A673 (cell line): ENCODE data around the gene UMODL1. TPM values are rescaled to one million over a fixed set of nuclear protein-coding genes. Genes with fewer than 3 reads are reported as not detected.

Experiments
- BruUV-seq: library from RNA; stranded (reverse); fragments of 400-500 nt; replicated peaks from 2 replicates; lab custom pipeline; 2021; lab: Mats Ljungman, UMichigan
- CTCF ChIA-PET: fragments of 300-600 bp; sonication (Branson Sonifier 250); formaldehyde crosslinking; loops from one replicate; lab custom pipeline; 2022; ENCODE audit warnings: antibody characterized with exemption; lab: Charles Lee
- POLR2A ChIA-PET: fragments of 300-600 bp; sonication (Branson Sonifier 250); formaldehyde crosslinking; loops from one replicate; lab custom pipeline; 2022; ENCODE audit warnings: antibody characterized with exemption; ENCODE audit not compliant: low non-redundant PET; lab: Charles Lee
- DNase-seq: peaks from one replicate; pipeline ENCODE4 v3.0.0-alpha.2; 2015; ENCODE audit warnings: low spot score
- H3K27ac ChIP-seq: fragments of 200-600 bp; sonication (generic); 2 replicates; pipeline ENCODE4 v1.5.1; 2016; ENCODE audit warnings: mixed run types, low read depth, mild to moderate bottlenecking, mixed read lengths, antibody characterized with exemption, low read length; ENCODE audit not compliant: poor library complexity, severe bottlenecking
- H3K27me3 ChIP-seq: fragments of 200-600 bp; sonication (generic); replicated peaks from 2 replicates; pipeline ENCODE4 v1.6.1; 2017; ENCODE audit warnings: mixed run types, low read depth, mild to moderate bottlenecking, mixed read lengths, antibody characterized with exemption, low read length; ENCODE audit not compliant: insufficient read depth, poor library complexity
- H3K36me3 ChIP-seq: fragments of 200-600 bp; sonication (generic); 2 replicates; pipeline ENCODE4 v1.6.1; 2016; ENCODE audit warnings: mixed run types, mild to moderate bottlenecking, mixed read lengths, antibody characterized with exemption, low read length; ENCODE audit not compliant: insufficient read depth, poor library complexity, severe bottlenecking
- H3K4me1 ChIP-seq: fragments of 200-600 bp; sonication (generic); 2 replicates; pipeline ENCODE4 v1.6.1; 2017; ENCODE audit warnings: mixed run types, mild to moderate bottlenecking, mixed read lengths, antibody characterized with exemption, low read length; ENCODE audit not compliant: insufficient read depth, poor library complexity, severe bottlenecking
- H3K4me3 ChIP-seq: fragments of 200-600 bp; sonication (generic); 2 replicates; pipeline ENCODE4 v1.5.1; 2016; ENCODE audit warnings: low read depth, mixed run types, mild to moderate bottlenecking, mixed read lengths, low read length; ENCODE audit not compliant: poor library complexity, severe bottlenecking
- H3K9me3 ChIP-seq: fragments of 200-600 bp; sonication (generic); 2 replicates; pipeline ENCODE4 v1.6.1; 2016; ENCODE audit warnings: mixed run types, low read depth, mild to moderate bottlenecking, mixed read lengths, antibody characterized with exemption, low read length; ENCODE audit not compliant: poor library complexity, severe bottlenecking
- CTCF ChIP-seq: fragments of 300-800, 200-600 bp; sonication (generic); conservative IDR thresholded peaks from 2 replicates; pipeline ENCODE4 v1.5.1; 2017; ENCODE audit warnings: low read depth, mild to moderate bottlenecking, antibody characterized with exemption, low read length, moderate library complexity, mixed read lengths
- EZH2 ChIP-seq: fragments of 200-600 bp; sonication (generic); IDR thresholded peaks from 2 replicates; pipeline ENCODE4 v1.6.1; 2017; ENCODE audit warnings: borderline replicate concordance, low read depth, mild to moderate bottlenecking, mixed read lengths, antibody characterized with exemption, low read length; ENCODE audit not compliant: poor library complexity, severe bottlenecking
- intact Hi-C: fragments of 100-400 bp; cut with micrococcal nuclease; formaldehyde crosslinking; loops from one replicate; pipeline ENCODE4 v1.10.0; 2022; ENCODE audit not compliant: unreplicated experiment
- total RNA-seq: library from RNA; stranded (reverse); gene quantifications from 2 replicates; pipeline ENCODE4 v1.2.3, GENCODE V29; 2021

Gene UMODL1
- total RNA-seq, 1 experiment from 2014 or later = not detected

GRCh38 chr21:42183374-42184266 is 112.5 kb downstream of the UMODL1 start:
- no peaks in the 10 kb centered on the region for H3K4me1 ChIP-seq
- no peak overlapping the region for H3K27ac ChIP-seq
- DNase-seq = no peak
- TF ChIP-seq CTCF (no peak), EZH2 (no peak)
- H3K4me3 ChIP-seq = no peak overlapping the region
- ChIA-PET CTCF (no interaction called here), POLR2A (no interaction called here)
- intact Hi-C loops = no loop called here
- H3K36me3 ChIP-seq = no peaks in the 10 kb centered on the region
- no TSS peak for BruUV-seq
- H3K9me3 ChIP-seq = no peaks in the 10 kb centered on the region
- H3K27me3 ChIP-seq = no peaks in the 10 kb centered on the region

- ChIA-PET CTCF (no interaction called here), POLR2A (no interaction called here)
- Histone ChIP-seq H3K4me3 (no peak overlapping the region), H3K9me3 (no peaks in the 10 kb centered on the region), H3K4me1 (no peaks in the 10 kb centered on the region), H3K36me3 (no peaks in the 10 kb centered on the region), H3K27me3 (no peaks in the 10 kb centered on the region), H3K27ac (no peak overlapping the region)
- no TSS peak for BruUV-seq
- no peak for DNase-seq
- intact Hi-C loops = no loop called here
- no peak for TF ChIP-seq EZH2
- TF ChIP-seq CTCF = no peak
Observed at GRCh38 chr21:42186591-42186990, 115.5 kb downstream of the UMODL1 start.

GRCh38 chr21:42187976-42188653 is 117.0 kb downstream of the UMODL1 start:
- ChIA-PET POLR2A (no interaction called here), CTCF (no interaction called here)
- no peaks in the 10 kb centered on the region for H3K9me3 ChIP-seq
- H3K36me3 ChIP-seq = no peaks in the 10 kb centered on the region
- no TSS peak for BruUV-seq
- no peak for DNase-seq
- no peaks in the 10 kb centered on the region for H3K27me3 ChIP-seq
- H3K4me3 ChIP-seq = no peak overlapping the region
- intact Hi-C loops = no loop called here
- no peak for TF ChIP-seq CTCF
- no peak for TF ChIP-seq EZH2
- H3K27ac ChIP-seq = no peak overlapping the region
- no peaks in the 10 kb centered on the region for H3K4me1 ChIP-seq
